HEK293T (cell line): ENCODE data around the gene SMOC2.

Experiments used
- CTCF ChIA-PET: fragments of 350-600 bp; formaldehyde crosslinking; extraction: SDS; loops from one replicate; lab custom pipeline; 2021; ENCODE audit warnings: antibody characterized with exemption, inconsistent platforms; lab: Yijun Ruan, JAX
- POLR2A ChIA-PET: fragments of 350-600 bp; formaldehyde crosslinking; extraction: SDS; loops from one replicate; lab custom pipeline; 2020; ENCODE audit warnings: antibody characterized with exemption, inconsistent platforms; lab: Yijun Ruan, JAX
- DNase-seq: peaks from one replicate; pipeline ENCODE4 v3.0.0; 2012; ENCODE audit warnings: mixed read lengths; ENCODE audit errors: extremely low spot score
- ARNT ChIP-seq: fragments of 450-650 bp; IDR thresholded peaks from 2 replicates; pipeline ENCODE4 v1.6.1; 2017; ENCODE audit warnings: mild to moderate bottlenecking
- BHLHE40 ChIP-seq: fragments of 450-650 bp; IDR thresholded peaks from 2 replicates; pipeline ENCODE4 v1.6.1; 2016; ENCODE audit warnings: mild to moderate bottlenecking, moderate library complexity, borderline replicate concordance
- CTBP1 ChIP-seq: fragments of 450-650 bp; IDR thresholded peaks from 2 replicates; pipeline ENCODE4 v1.6.1; 2016; ENCODE audit warnings: borderline replicate concordance
- ELF4 ChIP-seq: fragments of 450-650 bp; IDR thresholded peaks from 2 replicates; pipeline ENCODE4 v1.6.1; 2017; ENCODE audit warnings: antibody characterized with exemption
- FOXA1 ChIP-seq: fragments of 450-650 bp; IDR thresholded peaks from 2 replicates; pipeline ENCODE4 v1.6.1; 2016; ENCODE audit warnings: mild to moderate bottlenecking
- FOXK2 ChIP-seq: fragments of 450-650 bp; IDR thresholded peaks from 2 replicates; pipeline ENCODE4 v1.6.1; 2016; ENCODE audit warnings: mild to moderate bottlenecking
- FOXM1 ChIP-seq: fragments of 450-650 bp; IDR thresholded peaks from 2 replicates; pipeline ENCODE4 v1.6.1; 2017; ENCODE audit warnings: mild to moderate bottlenecking, borderline replicate concordance
- HDGF ChIP-seq: fragments of 450-650 bp; IDR thresholded peaks from 2 replicates; pipeline ENCODE4 v1.6.1; 2017; ENCODE audit warnings: antibody characterized with exemption, borderline replicate concordance
- L3MBTL2 ChIP-seq: fragments of 450-650 bp; conservative IDR thresholded peaks from 2 replicates; pipeline ENCODE4 v1.6.1; 2016; ENCODE audit warnings: mild to moderate bottlenecking
- LEF1 ChIP-seq: fragments of 450-650 bp; IDR thresholded peaks from 2 replicates; pipeline ENCODE4 v1.6.1; 2017; ENCODE audit warnings: mild to moderate bottlenecking, borderline replicate concordance
- NFRKB ChIP-seq: fragments of 450-650 bp; IDR thresholded peaks from 2 replicates; pipeline ENCODE4 v1.6.1; 2016; ENCODE audit warnings: mild to moderate bottlenecking, moderate library complexity
- PKNOX1 ChIP-seq: fragments of 450-650 bp; IDR thresholded peaks from 2 replicates; pipeline ENCODE4 v1.6.1; 2016
- SP1 ChIP-seq: fragments of 450-650 bp; IDR thresholded peaks from 2 replicates; pipeline ENCODE4 v1.6.1; 2017
- SUZ12 ChIP-seq: fragments of 450-650 bp; IDR thresholded peaks from 2 replicates; pipeline ENCODE4 v1.6.1; 2016; ENCODE audit warnings: mild to moderate bottlenecking
- TARDBP ChIP-seq: fragments of 450-650 bp; IDR thresholded peaks from 2 replicates; pipeline ENCODE4 v1.6.1; 2016
- ZNF384 ChIP-seq: fragments of 450-650 bp; IDR thresholded peaks from 2 replicates; pipeline ENCODE4 v1.6.1; 2016

The SMOC2 gene

GRCh38 chr6:168439794-168440450 lies 1.1 kb upstream of the SMOC2 start:
- ChIA-PET POLR2A (no interaction called here), CTCF (no interaction called here)
- DNase-seq: no peak
- TF ChIP-seq LEF1 (no peak), ARNT (no peak), SUZ12 (no peak), FOXM1 (no peak), FOXK2 (no peak), ELF4 (no peak), ZNF384 (no peak), FOXA1 (no peak), PKNOX1 (no peak), HDGF (no peak), TARDBP (no peak)

- POLR2A ChIA-PET: no interaction called here
- no peak for DNase-seq
- CTCF ChIA-PET: interaction anchor here (0.6 to 0.9 kb wide), 3 partner anchors 10 to 72 kb away, joined by 3 read pairs; no protein-coding TSS in a partner anchor
- TF ChIP-seq TARDBP (no peak), FOXM1 (no peak), ZNF384 (no peak), NFRKB (no peak), CTBP1 (no peak), L3MBTL2 (no peak), ELF4 (no peak), SUZ12 (no peak), LEF1 (no peak), FOXK2 (no peak), BHLHE40 (no peak), HDGF (no peak), ARNT (no peak), SP1 (no peak)
Measured at GRCh38 chr6:168441434-168442391, 729 bp downstream of the SMOC2 start.

GRCh38 chr6:168442646-168443045 lies 1.7 kb downstream of the SMOC2 start:
- DNase-seq: no peak
- ChIA-PET CTCF (no interaction called here), POLR2A (no interaction called here)
- TF ChIP-seq LEF1 (no peak), FOXM1 (no peak), BHLHE40 (no peak), SP1 (no peak), FOXA1 (no peak), NFRKB (no peak), ELF4 (no peak), ARNT (no peak), FOXK2 (no peak), CTBP1 (no peak), ZNF384 (no peak), L3MBTL2 (no peak), PKNOX1 (no peak), TARDBP (no peak), SUZ12 (no peak), HDGF (no peak)

GRCh38 chr6:168447282-168447681 lies 6.3 kb downstream of the SMOC2 start:
- ChIA-PET POLR2A (no interaction called here), CTCF (no interaction called here)
- TF ChIP-seq FOXM1: no peak
- no peak for TF ChIP-seq ZNF384
- no peak for TF ChIP-seq HDGF
- TF ChIP-seq ARNT: no peak
- TF ChIP-seq BHLHE40: no peak
- no peak for TF ChIP-seq TARDBP
- no peak for TF ChIP-seq PKNOX1
- no peak for TF ChIP-seq ELF4
- TF ChIP-seq SUZ12: no peak
- no peak for TF ChIP-seq FOXA1
- DNase-seq: no peak

- POLR2A ChIA-PET: no interaction called here
- no peak for DNase-seq
Measured at GRCh38 chr6:168447700-168448099, 6.7 kb downstream of the SMOC2 start.

More at GRCh38 chr6:168447700-168448099, 6.7 kb downstream of the SMOC2 start:
- TF ChIP-seq L3MBTL2: no peak
- TF ChIP-seq FOXK2: no peak
- no peak for TF ChIP-seq ELF4
- no peak for TF ChIP-seq ARNT
- no peak for TF ChIP-seq FOXA1
- TF ChIP-seq HDGF: no peak
- no peak for TF ChIP-seq NFRKB
- no peak for TF ChIP-seq TARDBP
- no peak for TF ChIP-seq SP1
- no peak for TF ChIP-seq CTBP1
- TF ChIP-seq ZNF384: no peak
- TF ChIP-seq FOXM1: no peak
- TF ChIP-seq SUZ12: no peak
- TF ChIP-seq LEF1: no peak
- CTCF ChIA-PET: no interaction called here
